ENCODE results near the gene SNAP25. TPM values are rescaled to one million over a fixed set of nuclear protein-coding genes. Genes with fewer than 3 reads are reported as not detected.

The SNAP25 gene
- total RNA-seq, 1 experiment from 2014 or later = 42.7 TPM

DNA sequence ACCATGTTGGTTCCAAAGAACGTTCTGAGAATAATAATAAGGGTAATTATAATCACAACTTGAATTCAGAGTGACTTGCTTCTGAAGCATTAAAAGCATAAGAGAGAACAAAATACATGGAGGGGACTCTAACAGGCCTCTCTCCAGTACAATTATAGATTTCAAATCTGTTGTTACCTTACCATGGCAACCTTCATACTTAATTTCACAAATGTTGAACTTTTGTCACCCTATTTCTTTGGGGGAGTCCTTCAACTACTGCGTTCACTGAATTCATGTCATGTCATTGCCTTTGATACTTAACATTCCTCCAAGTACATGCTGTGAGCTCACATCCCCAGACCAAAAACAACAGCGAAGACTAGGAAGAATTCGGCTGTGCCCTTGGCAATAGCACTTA lies 111.4 kb downstream of the SNAP25 start:
- DNase-seq (ENCODE audit: low read depth) = no peak

DNA sequence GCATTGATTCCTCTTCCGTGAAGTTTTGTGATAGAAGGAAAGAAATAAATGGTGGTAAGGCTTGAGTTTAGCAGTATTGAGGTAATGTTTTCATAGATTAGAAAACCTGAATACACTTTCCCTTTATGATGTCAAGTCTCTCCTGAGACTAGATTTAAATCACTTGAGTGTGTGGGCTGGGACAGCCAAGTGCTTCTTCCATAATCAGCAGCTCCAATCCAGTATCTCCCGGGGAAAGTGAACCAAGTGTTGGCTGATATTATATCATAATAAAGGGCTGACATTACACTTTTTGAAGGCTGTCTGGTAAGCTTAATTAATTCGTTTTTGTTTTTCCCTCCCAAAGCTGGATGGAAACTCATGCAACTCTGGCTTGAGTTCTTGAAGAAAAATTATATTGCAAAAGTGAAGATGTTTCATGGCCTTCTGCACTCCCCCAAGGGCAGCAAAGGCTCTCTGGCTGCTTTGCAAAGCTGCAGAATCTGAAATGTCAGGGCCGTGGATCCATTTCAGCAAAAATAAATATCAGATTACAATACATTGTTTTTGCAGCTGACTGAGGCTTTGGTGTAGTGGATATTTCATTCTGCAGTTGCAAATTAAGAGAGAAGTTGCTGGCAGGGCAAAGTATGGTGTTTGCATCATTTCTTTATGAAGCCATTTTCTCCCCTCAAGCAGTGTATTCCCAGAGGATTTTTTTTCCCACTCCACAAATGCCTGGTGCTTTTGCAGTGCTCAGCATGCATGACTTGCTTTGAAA lies 114.2 kb downstream of the SNAP25 start:
- DNase-seq (ENCODE audit: low read depth) = peak; percentile 54

DNA sequence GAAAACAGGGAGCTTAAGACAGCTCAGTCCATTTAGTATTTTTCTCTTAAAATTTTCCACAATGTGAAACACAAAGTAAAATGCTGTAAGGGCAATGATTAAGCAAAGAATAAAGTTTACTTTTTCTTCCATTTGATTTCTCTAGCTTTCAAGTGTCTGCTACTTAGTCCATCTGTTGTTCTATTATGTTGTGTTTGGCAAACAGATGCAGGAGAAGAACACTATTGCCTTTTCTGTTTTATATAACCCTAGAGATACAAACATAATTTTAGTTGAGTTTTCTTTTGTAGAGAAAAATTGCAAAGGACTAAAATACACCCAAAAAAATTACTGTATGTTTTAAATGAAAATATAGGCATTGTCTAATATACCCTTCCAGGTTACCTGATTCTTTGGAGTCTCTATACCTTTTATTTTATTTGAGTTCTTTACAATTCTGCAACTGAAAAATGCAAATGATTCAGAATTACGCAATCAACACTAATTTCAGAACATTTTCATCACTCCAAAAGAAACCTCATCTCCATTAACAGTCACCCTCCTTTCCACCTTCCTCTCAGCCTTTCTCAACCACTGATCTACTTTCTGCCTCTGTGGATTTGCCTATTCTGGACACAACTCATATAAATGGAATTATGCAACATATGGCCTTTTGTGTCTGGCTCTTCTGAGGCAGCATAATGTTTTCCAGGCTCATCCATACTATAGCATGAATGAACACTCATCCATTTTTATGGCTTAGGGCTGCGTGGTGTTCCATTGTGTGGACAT lies 118.5 kb downstream of the SNAP25 start:
- DNase-seq (ENCODE audit: low read depth) = no peak

DNA sequence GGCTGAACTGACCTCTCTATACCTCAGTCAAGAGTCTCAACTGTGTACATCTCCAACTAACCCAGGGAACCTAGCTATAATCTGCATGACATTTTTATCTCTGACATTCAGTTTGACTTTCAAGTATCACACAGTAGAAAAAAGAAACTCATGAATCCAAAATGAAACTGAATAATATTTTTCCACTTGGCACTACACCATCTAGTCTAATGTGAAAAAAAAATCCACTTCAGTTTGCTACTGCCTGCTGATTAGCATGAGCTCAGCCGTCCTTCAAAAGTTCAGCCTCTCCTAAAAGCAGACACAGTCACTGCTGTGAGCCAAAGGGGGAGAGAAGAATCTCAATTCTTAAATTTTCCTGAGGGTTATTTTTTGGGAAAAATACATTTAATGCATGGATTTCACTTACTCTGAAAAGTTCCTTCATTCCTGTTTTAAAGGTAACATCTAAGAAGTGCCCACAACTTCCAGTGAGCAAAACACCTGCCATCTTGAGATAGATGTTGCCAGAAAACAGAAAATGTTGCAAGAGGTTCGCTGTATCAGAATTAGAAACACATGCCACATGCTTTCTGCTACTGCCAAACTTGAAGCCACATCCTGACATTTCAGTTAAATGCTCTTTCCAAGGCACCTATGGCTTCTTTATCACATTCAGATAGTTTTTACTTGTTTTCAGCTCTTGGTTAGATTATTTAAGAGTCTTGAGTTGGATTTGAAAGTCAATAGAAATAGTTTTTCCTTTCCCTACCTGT lies 120.0 kb downstream of the SNAP25 start:
- DNase-seq (ENCODE audit: low read depth) = peak; percentile 64

DNA sequence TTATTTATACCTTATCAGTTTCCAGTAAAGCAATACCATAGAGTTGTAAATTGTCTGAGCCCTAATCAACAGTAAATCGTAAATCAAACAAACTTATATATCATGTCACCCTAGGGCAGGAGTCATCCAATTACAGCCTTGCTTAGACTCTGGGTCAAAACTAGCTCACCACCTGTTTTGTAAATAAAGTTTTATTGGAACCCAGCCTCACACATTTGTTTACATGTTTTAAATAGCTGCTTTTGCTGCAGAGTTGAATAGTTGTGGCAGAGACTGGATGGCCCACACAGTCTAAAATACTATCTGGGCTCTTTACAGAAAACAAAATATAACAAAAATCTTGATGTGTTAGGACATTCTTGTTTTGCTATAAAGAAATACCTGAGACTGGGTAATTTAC lies 121.0 kb downstream of the SNAP25 start:
- DNase-seq (ENCODE audit: low read depth) = no peak

DNA sequence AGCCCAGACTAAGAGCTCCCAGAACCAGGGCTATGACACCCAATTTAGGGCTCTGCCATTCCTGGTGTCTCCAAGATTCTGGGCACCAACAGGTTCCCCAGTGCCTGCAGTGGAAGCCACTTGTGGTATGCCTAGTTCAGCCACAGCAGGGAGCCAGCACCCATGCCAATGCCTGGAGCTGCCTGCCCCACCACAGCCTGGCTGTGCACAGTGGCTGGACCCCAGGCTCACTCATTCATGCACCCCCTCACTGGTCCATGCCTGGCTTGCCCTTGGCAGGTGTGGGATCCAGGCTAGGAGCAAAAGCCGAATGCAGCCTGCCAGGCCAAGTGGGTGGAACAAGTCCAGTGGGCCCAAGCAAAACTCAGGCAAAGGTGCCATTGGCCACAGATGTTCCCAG lies 123.5 kb downstream of the SNAP25 start:
- no peak for DNase-seq (ENCODE audit: low read depth)

DNA sequence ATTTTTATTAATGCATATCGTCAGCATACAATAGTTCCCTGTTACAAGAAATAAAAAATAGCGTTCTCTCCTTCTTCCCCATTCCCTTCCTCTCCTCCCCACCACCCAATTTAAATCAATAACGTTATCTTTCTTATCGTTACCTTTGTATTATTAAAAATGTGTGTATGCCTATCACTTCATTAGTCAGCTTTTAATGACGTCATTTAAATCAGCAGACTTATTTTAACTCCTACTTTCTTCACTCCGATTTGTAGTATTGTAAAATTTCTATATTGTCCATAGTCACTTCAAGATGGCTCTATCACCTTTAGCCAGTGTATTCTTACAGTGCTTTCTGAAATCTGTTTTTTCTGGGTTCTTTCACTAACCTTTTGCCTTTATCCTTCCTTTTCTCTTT lies 126.3 kb downstream of the SNAP25 start:
- DNase-seq (ENCODE audit: low read depth) = no peak

DNA sequence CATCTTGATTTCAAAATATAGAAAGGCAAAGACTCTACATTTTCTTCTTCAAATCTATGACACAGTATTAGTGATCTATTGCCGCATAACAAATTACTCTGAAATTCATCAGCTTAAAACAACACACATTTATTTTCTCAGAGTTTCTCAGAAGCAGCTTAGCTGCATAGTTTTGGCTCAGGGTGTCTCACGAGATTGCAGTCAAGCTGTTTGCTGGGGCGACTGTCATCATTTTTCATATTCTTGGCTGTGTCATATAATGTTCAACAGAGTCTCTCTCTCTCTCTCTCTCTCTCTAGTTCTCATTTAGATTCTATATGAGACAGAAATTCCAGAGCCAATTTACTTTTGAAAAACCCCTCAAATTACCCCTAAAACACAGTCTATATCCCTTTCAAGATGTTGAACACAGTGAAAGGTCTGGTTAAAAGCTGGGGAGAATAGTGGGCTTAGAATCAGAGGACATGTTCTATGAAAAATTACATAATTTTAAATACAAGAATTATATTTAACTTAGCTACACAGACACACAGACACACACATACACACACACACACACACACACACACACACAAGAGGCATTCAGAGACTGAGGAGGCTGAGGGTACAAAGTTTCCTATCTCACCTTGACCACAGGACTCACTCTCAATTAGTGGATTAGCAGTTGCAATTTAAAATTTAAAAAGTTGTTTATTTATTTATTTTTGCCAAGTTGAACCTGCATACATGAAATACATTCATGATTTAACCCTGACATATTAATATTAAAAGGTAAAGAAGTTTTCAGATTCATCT lies 128.7 kb downstream of the SNAP25 start:
- no peak for DNase-seq (ENCODE audit: low read depth)

DNA sequence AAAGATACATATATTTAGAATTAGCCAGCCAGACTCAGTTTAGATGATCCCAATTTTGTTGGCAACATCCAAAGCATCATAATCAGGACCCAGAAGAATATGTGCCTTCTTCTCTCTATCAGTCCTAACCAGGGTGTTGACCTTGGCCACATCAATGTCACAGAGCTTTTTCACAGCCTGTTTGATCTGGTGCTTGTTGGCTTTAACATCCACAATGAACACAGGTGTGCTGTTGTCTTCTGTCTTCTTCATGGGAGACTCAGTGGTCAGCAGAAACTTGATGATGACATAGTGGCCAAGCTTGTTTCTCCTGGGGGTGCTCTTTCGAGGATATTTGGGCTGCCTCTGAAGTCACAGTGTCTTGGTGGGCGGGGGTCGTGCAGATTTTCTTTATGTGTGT lies 130.5 kb downstream of the SNAP25 start:
- DNase-seq (ENCODE audit: low read depth) = no peak

DNA sequence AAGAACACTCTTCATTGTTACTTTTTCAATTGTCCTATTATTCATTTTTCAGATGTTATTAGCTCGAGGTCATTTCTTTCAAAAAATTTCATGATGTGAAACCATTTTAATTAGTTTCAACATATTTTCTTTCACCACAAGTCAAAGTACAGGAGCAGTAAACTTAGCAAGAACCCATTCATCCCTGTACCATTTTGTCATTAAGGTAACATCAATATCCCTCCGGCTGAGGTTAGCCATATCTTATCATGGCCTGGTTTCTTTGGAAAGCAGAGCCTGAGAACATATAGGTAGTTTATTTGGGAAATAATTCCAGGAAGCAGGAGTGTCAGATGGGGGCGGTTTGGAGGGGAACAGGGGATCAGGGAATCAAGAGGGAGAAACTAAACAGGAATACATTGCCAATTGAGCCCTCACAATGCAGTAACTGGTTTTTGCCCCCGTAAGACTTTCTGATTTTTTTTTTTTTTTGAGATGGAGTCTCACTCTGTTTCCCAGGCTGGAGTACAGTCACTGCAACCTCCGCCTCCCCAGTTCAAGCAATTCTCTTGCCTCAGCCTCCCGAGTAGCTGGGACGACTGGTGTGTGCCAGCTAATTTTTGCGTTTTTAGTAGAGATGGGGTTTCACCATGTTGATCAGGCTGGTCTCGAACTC lies 131.7 kb downstream of the SNAP25 start:
- DNase-seq (ENCODE audit: low read depth) = no peak

DNA sequence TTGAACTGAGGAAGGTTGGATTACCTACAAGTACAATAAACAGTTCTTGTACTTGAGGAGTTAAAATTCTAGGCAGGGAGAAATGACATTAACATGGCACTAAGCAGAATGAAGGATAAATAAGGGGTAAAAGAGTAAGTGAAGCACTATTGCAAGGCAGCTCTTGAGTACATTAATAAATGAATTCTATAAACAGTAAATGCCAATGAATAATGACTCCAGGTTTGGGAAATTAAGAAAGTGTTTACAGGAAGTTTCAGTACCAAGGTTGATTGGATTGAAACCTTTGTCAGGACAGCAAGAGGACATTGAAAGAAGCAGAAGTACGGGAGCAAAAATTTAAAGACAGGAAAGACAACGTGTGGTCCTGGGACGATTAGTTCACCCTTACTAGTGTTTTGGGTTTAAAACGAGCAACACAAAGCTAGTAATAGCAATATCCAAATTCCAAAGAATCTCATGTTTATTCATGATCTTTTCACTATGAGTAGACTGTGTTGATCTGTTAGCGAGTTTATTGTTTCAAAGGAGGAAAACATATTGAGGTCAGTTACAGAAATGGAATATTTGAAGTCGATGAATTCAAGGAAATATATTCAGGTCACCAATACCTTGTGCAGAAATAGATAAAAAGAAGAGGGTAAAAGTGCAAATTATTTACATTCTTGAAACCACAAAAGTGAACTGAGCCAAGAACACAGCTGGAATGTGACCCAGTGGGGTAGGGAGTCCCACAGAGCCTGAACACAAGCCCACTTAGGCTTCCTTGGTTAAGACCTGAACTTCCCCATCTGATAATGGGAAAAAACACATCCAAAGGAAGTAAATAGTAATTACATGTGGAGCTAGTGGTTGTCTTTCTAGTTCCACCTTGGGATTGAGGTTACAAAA lies 134.5 kb downstream of the SNAP25 start:
- peak; percentile 61 for DNase-seq (ENCODE audit: low read depth)

DNA sequence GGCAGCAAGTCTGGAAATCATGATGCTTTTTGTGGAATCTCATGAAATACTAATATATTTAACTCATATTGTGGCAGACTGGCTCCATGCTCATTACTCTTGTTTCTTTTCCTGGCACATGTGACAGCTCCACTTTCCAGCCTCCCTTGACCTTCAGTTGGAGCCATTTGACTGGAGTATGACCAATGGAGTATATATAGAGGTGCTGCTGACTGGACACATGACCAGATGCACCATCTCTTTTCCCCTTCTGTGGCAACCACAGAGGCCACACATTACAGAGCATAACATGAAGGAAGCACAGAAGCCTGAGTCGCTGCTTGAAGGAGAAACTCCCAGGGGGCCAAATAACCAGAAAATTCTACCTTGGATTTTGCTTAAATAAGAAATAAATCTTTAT lies 138.0 kb downstream of the SNAP25 start:
- peak; percentile 38 for DNase-seq (ENCODE audit: low read depth)

Other genes starting within 250 kb of the SNAP25 start
- 9.7 and 11.4 TPM in 2 replicates for gene ANKEF1, start 183.8 kb upstream of the SNAP25 start, total RNA-seq (2014; rRNA removed; shearing (Covaris generic))
- gene MKKS, start 215.4 kb downstream of the SNAP25 start, total RNA-seq (2014; rRNA removed; shearing (Covaris generic)) = 22.2 and 29.7 TPM in 2 replicates
- 3.7 and 4.7 TPM in 2 replicates for gene SLX4IP, start 216.5 kb downstream of the SNAP25 start, total RNA-seq (2014; rRNA removed; shearing (Covaris generic))